Activated B cell treated with CpG ODN at 0.5 μM for 24 hours (primary cell): Measurements from ENCODE around the gene TCERG1L. TPM values are rescaled to one million over a fixed set of nuclear protein-coding genes. Genes with fewer than 3 reads are reported as not detected.

Source experiments
- ATAC-seq: fragments of 200-7000 bp; cut with Tn5 transposase; one replicate; pipeline ENCODE4 v1.10.0; 2021; ENCODE audit warnings: low read depth, mild to moderate bottlenecking, moderate library complexity
- CTCF ChIA-PET: fragments of 350-600 bp; sonication (Branson Sonifier 250); formaldehyde crosslinking; loops from one replicate; lab custom pipeline; 2021; ENCODE audit warnings: antibody characterized with exemption; lab: Charles Lee
- POLR2A ChIA-PET: fragments of 350-600 bp; sonication (Branson Sonifier 250); formaldehyde crosslinking; loops from one replicate; lab custom pipeline; 2021; ENCODE audit warnings: antibody characterized with exemption; lab: Charles Lee
- DNase-seq: peaks from one replicate; pipeline ENCODE4 v3.0.0; 2022
- H3K27ac Mint-ChIP-seq: one replicate; pipeline ENCODE4 v1.8.0; 2020; ENCODE audit warnings: mixed read lengths
- H3K27me3 Mint-ChIP-seq: one replicate; pipeline ENCODE4 v1.8.0; 2021; ENCODE audit warnings: mixed read lengths
- H3K36me3 Mint-ChIP-seq: one replicate; pipeline ENCODE4 v1.8.0; 2021; ENCODE audit warnings: low read depth, mixed read lengths
- H3K4me1 Mint-ChIP-seq: one replicate; pipeline ENCODE4 v1.8.0; 2021; ENCODE audit warnings: mixed read lengths
- H3K4me3 Mint-ChIP-seq: one replicate; pipeline ENCODE4 v1.8.0; 2020; ENCODE audit warnings: mild to moderate bottlenecking, mixed read lengths
- H3K9me3 Mint-ChIP-seq: one replicate; pipeline ENCODE4 v1.8.0; 2020; ENCODE audit warnings: mixed read lengths
- intact Hi-C: fragments of 100-400 bp; cut with micrococcal nuclease; formaldehyde crosslinking; loops from one replicate; pipeline ENCODE4 v1.15.1; 2024
- total RNA-seq: library from RNA; stranded (reverse); gene quantifications from 2 replicates; pipeline ENCODE4 v1.2.3, GENCODE V29; 2022
- TF ChIP-seq, protein P1 (sequence below): fragments of 200-600 bp; IDR thresholded peaks from one replicate; pipeline ENCODE4 v1.8.0; 2022; ENCODE audit warnings: antibody characterized with exemption, mild to moderate bottlenecking

Gene TCERG1L
- total RNA-seq, 1 donor from 2014 or later = not detected

DNA sequence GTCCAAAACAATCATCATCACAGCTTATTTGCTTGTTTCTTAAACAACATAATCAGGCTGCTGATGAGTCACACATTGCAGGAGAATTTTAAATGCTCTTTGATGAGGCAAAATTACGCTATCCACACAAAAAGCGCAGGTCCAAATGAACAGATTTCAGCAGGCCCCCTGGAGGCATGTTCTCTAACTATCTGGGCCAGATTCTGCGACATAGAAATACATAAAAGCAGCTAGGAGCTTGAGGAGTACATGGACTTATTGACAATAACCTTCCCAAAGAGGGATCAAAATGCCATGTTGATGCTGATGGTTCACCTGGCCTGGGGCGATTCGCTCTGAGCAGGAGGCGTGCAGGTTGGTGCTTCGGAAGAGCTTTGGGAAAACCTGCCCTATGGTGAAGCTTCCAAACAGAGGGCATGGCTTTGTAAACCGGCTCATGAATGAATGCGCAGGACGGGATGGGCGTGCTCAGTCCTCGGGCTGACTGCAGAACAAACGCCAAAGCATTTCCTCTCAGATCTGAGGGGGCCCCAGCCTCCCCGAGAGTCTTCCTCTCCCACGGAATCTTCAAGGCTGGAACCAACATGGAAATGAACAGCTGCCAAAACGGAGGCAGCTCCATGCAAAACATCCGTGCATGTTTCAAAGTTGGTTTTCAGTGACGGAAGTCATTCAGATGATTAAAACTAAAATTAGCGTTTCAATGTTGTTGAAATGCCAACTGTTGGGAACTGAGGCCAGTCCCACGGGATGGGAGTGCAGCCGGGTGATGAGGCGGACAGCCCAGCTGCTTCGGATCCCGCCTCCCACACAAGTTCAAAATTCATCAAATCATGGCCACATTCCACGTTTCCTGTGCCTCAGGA lies 179.6 kb downstream of the TCERG1L start:
- TF ChIP-seq, protein P1, sequence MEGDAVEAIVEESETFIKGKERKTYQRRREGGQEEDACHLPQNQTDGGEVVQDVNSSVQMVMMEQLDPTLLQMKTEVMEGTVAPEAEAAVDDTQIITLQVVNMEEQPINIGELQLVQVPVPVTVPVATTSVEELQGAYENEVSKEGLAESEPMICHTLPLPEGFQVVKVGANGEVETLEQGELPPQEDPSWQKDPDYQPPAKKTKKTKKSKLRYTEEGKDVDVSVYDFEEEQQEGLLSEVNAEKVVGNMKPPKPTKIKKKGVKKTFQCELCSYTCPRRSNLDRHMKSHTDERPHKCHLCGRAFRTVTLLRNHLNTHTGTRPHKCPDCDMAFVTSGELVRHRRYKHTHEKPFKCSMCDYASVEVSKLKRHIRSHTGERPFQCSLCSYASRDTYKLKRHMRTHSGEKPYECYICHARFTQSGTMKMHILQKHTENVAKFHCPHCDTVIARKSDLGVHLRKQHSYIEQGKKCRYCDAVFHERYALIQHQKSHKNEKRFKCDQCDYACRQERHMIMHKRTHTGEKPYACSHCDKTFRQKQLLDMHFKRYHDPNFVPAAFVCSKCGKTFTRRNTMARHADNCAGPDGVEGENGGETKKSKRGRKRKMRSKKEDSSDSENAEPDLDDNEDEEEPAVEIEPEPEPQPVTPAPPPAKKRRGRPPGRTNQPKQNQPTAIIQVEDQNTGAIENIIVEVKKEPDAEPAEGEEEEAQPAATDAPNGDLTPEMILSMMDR = no peak
- Mint-ChIP-seq H3K36me3 (no peaks in the 10 kb centered on the region), H3K27me3 (no peaks in the 10 kb centered on the region), H3K27ac (no peak overlapping the region), H3K9me3 (peaks cover 3% of the 10 kb centered on the region), H3K4me3 (no peak overlapping the region), H3K4me1 (no peaks in the 10 kb centered on the region)
- ChIA-PET CTCF (no interaction called here), POLR2A (no interaction called here)
- ATAC-seq (no peak), DNase-seq (no peak)
- intact Hi-C loops = no loop called here

DNA sequence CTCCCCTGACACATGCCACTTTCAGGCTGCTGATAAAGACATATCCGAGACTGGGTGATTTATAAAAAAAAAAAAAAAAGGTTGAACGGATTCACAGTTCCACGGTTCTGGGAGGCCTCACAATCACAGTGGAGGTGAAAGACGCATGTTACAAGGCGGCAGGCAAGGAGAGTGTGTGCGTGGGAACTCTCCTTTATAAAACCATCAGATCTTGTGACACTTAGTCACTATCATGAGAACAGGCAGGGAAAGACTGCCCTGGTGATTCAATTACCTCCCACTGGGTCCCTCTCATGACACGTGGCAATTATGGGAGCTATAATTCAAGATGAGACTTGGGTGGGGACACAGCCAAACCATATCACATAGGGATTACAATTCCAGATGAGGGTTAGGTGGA lies 181.5 kb downstream of the TCERG1L start:
- intact Hi-C loops = no loop called here
- ATAC-seq = no peak

DNA sequence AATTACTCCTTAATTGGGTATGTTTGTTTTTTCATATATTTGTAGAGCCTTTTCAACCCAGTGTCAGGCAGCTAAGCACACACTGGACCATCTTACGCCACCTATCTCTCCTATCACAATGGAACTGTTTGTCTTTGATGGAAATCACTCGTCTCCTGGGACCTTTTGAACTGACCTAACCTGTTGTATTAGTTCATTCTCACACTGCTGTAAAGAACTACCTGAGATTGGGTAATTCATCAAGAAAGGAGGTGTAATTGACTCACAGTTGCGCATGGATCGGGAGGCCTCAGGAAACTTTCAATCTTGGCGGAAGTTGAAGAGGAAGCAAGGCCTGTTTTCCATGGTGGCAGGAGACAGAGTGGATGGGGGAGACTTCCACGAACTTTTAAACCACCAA lies 182.0 kb downstream of the TCERG1L start:
- ATAC-seq (no peak), DNase-seq (no peak)
- intact Hi-C loops = no loop called here
- CTCF ChIA-PET = no interaction called here
- Mint-ChIP-seq H3K36me3 (no peaks in the 10 kb centered on the region), H3K27me3 (no peaks in the 10 kb centered on the region), H3K9me3 (peaks cover 3% of the 10 kb centered on the region), H3K27ac (no peak overlapping the region), H3K4me1 (no peaks in the 10 kb centered on the region), H3K4me3 (no peak overlapping the region)
- POLR2A ChIA-PET = no interaction called here
- TF ChIP-seq, protein P1 = no peak

More for the DNA sequence above, 181.5 kb downstream of the TCERG1L start:
- Mint-ChIP-seq H3K27me3 (no peaks in the 10 kb centered on the region), H3K27ac (no peak overlapping the region), H3K9me3 (peaks cover 3% of the 10 kb centered on the region), H3K36me3 (no peaks in the 10 kb centered on the region), H3K4me1 (no peaks in the 10 kb centered on the region), H3K4me3 (no peak overlapping the region)
- no peak for DNase-seq
- CTCF ChIA-PET = no interaction called here
- TF ChIP-seq, protein P1 = no peak
- POLR2A ChIA-PET = no interaction called here

DNA sequence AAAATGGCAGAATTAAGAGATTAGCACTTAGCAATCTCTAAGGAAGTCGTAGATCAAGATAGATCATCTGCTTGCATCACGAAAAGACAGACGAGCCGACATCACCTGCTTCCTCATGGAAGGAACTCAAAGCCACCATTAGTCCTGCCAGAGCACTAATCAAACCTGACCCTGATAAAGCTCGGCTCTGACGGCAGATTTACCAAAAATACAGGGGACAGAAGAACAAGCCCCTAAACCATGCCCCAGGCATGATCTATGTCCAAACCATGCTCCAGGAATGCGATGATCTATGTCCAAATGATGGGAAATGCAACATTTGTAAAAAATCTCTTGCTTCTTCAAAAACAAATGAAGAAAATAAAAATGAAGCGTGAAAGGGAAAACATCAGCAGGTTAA lies 182.8 kb downstream of the TCERG1L start:
- POLR2A ChIA-PET = no interaction called here
- Mint-ChIP-seq H3K27ac (no peak overlapping the region), H3K4me1 (no peaks in the 10 kb centered on the region), H3K36me3 (no peaks in the 10 kb centered on the region), H3K4me3 (no peak overlapping the region), H3K27me3 (no peaks in the 10 kb centered on the region), H3K9me3 (peaks cover 3% of the 10 kb centered on the region)
- ATAC-seq (no peak), DNase-seq (no peak)
- intact Hi-C loops = no loop called here
- CTCF ChIA-PET = no interaction called here
- TF ChIP-seq, protein P1 = no peak

DNA sequence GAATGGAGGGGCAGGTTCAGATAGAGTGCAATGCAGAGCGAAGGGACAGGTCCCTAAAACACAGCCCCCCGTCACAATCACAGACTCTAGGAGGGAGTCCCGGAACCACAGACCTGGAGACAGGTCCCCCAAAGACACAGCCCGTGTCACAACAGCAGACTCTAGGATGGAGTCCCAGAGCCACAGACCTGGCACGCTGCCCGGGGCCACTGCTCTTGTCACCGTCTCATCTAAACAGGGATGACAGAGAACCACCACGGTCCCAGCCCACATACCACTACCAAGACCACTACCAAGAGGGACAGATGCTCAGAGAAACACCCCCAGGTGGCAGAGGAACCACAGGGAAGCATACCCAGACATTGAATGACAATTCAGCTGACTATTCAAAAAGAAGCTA lies 183.9 kb downstream of the TCERG1L start:
- ATAC-seq (no peak), DNase-seq (no peak)
- Mint-ChIP-seq H3K36me3 (no peaks in the 10 kb centered on the region), H3K9me3 (peaks cover 3% of the 10 kb centered on the region), H3K27ac (no peak overlapping the region), H3K4me1 (no peaks in the 10 kb centered on the region), H3K27me3 (no peaks in the 10 kb centered on the region), H3K4me3 (no peak overlapping the region)
- intact Hi-C loops = no loop called here
- CTCF ChIA-PET = no interaction called here
- POLR2A ChIA-PET = no interaction called here
- TF ChIP-seq, protein P1 = no peak
